Stimulated activated CD8-positive, alpha-beta memory T cell treated with anti-CD3 and anti-CD28 coated beads, Interleukin-12 subunit alpha, Interleukin-12 subunit beta, amount 100 ng/mL, for 24 hours (primary cell): ENCODE data around the gene MTLN.
"Not testable (repeated sequence)": the region's sequence is repeated elsewhere in the genome, so short reads cannot be mapped to it uniquely, and the experiment has no call there.

Experiments used
- DNase-seq: peaks from one replicate; pipeline ENCODE4 v3.0.0-alpha.2; 2020; ENCODE audit errors: extremely low read depth

The MTLN gene, protein sequence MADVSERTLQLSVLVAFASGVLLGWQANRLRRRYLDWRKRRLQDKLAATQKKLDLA

GRCh38 chr2:110211938-110212858 lies at the start of gene MTLN:
TSS of gene MTLN (minus strand) at chr2:110212547. CDS start at chr2:110212525, 22 bp downstream.
- DNase-seq, result no peak

- not testable (repeated sequence) for DNase-seq
These were observed 49.6 kb upstream of the MTLN start for GRCh38 chr2:110261910-110262309.

DNA sequence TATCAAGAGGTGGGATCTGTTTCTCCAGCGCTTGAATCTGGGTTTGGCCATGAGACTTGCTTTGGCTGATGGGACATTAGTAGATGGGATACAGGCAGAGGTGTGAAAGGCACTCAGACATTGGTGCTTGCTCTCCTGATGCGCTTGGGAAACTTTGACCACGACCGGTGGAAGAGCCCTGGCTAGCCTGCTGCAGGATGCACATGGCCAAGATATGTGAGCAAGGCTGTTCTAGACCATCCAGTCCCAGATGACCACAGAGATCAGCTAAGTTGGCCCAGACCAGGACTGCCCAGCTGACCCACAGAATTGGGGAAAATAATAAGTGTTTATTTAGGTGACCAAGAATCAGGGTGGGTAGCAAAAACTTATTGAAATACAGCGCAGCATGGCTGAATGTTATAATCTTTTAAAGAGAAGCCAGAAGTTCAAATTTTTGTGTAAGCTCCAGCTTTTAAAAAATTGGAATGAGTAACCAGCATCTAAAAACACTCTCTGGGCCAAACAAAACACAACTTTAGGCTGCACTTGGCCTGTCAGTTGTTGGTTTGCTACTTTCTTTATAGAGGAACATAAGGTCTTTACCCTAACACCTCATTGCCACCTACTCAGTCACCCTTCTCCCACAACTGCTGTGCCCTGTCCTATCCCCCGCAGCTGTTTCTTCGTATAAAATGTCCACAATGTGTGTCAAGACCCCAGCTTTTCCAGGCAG lies 35.9 kb upstream of the MTLN start:
- not testable (repeated sequence) for DNase-seq

DNA sequence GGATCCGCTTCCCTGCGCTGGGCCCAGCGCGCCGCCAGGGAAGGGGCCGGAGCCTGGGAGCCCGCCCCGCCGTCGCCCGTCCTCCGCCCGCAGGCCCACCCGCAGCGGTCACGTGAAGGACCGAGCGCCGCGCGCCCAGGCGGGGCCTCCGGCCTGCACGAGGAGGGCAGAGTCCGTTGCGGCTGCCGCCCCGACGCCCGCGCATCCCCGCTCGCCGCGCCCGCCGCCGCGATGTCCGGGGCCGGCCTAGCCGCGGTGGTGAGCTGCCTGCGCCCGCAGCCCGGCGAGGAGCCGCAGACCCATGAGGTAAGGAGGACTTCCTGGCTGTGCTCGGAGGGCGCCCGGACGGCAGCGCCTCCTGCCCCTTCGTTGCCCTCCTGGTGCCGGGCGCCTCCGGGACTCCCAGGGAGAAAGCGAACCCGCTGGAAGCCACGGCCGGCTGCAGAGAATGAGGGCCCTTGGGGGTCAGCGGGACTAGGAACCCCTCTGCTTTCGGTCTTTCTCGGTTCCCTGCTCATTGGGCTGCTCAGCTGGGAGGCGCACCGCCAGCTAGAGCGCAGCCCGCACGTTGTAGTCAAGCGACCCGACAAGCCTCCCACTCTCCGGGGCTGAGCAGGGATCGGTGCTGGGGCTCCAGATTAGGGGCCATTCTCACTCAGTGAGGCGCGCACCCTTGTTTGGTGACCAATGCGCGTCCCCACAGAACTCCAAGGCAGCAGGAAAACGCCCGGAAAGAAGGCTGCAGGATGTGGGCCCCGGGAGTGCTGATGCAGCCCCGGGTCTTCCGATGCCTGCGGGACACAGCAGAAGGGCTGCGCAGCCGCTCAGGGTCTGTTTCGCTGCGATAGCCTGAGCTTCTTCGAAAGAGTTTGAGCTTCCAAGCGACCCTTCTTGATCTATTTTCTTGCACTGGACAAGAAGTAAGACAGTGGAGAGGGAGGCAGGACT lies 33.4 kb upstream of the MTLN start:
- not testable (repeated sequence) for DNase-seq

GRCh38 chr2:110243283-110243682 lies 30.9 kb upstream of the MTLN start:
- DNase-seq, result not testable (repeated sequence)

DNA sequence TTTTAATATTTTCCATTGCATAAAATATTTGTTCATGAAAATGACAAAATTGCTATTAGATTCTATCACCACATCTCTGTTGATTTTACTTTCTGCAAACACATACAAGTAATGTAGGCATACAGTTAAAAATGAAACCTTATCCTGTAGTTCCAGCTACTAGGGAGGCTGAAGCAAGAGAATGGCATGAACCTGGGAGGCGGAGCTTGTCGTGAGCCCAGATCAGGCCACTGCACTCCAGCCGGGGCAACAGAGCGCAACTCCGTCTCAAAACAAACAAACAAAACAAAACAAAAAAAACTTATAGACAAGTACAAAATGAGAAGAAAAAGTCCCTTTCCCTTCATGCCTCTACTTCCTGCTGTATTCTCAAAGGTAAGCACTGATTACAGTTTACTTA lies 22.2 kb upstream of the MTLN start:
- not testable (repeated sequence) for DNase-seq

GRCh38 chr2:110229886-110230285 lies 17.5 kb upstream of the MTLN start:
- not testable (repeated sequence) for DNase-seq

DNA sequence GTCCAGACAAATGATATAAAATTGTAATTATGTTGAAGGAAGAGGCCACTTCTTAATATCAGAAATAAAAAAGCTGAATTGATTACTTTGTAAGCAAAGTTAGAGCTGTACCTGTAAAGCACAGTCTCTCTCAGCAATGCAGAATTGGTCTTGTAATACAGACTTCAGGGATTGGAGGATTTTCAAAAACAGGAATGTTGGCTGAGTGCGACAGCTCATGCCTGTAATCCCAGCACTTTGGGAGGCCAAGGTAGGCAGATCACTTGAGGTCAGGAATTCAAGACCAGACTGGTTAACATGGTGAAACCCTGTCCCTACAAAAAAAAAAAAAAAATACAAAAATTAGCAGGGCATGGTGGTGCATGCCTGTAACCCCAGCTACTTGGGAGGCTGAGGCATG lies 10.3 kb upstream of the MTLN start:
- not testable (repeated sequence) for DNase-seq

DNA sequence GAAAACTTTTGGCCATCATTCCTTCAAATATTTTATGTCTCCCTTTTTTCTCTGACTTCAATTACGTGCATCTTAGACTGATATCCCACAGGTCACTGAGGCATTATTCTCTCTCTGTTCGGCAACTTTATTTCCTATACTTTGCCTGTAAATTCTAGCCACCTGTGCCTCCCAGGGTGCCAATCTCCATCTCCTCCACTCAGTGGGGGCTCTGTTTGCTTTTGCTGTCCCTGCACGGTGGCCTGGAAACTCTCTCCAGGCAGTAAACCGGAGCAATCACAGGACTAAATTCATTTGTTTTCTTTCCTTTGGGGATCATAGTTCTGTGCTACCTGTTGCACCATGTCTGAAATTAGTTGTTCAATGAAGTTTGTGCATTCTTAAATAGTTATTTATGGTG lies 9.6 kb upstream of the MTLN start:
- no peak for DNase-seq

GRCh38 chr2:110220190-110220564 lies 7.8 kb upstream of the MTLN start:
- no peak for DNase-seq

DNA sequence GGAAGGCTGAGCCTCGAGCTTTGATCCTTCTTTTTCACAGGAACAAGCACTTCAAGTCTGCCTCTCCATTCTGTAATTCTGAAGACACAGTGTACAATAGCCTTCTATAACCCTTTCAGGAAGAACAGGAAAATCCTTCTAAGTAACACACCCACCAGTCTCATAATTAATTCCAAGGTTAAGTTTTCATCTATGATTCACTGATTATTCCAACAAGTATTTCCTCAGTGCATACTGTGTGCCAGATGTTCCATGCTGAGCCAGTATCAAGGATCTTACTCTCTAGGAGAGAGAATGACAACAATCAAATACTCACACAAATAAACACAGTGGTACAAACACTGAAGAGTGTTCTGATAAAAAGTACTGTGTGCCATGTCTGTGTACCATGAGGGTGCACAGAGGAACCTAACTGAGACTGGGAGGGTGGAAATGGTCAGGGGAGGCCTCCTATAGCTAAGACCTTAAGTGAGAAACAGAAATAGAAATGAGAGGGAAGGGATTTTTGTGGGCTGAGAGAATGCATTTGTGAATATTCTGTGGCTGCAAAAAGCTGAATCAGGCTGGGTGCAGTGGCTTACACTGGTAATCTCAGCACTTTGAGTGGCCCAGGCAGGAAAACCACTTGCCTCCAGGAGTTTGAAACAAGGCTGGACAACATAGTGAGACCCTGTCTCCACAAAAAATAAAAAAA lies 7.3 kb upstream of the MTLN start:
- DNase-seq, result no peak

DNA sequence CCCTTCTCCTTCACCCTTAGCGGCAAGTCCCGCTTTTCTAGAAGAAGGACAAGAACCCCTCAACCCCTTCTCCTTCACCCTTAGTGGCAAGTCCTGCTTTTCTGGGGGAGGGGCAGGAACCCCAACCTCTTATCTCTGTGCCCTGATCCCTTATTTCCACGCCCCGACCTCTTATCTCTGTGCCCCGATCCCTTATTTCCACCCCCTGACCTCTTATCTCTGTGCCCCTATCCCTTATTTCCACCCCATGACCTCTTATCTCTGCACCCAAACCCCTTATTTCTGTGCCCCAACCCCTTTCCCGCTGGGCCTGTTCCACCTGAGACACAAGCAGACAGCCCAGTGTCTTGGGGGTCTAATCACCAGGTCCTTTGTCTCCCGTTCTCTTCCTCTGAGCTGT lies 6.5 kb upstream of the MTLN start:
- not testable (repeated sequence) for DNase-seq

DNA sequence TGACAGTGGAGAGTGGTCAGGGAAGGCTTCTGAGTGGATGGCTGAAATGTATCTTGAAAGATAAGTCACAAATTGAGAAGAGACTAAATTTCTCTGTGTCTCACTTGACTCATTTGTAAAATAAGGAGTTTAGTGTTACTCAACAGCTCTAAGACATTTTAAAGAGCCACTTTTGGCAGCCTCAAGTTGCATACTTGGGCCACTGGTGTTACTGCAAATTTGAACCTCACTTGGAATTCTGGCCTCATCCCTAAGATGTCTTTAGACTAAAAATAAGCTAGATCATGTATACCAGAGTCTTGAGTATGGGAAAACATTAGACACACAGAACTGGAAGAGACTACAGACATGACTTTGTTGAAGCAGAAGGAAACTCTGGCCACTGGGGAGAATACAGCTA lies 4.5 kb upstream of the MTLN start:
- no peak for DNase-seq

- DNase-seq, result no peak
These were observed 3.9 kb upstream of the MTLN start for GRCh38 chr2:110216199-110216598.

DNA sequence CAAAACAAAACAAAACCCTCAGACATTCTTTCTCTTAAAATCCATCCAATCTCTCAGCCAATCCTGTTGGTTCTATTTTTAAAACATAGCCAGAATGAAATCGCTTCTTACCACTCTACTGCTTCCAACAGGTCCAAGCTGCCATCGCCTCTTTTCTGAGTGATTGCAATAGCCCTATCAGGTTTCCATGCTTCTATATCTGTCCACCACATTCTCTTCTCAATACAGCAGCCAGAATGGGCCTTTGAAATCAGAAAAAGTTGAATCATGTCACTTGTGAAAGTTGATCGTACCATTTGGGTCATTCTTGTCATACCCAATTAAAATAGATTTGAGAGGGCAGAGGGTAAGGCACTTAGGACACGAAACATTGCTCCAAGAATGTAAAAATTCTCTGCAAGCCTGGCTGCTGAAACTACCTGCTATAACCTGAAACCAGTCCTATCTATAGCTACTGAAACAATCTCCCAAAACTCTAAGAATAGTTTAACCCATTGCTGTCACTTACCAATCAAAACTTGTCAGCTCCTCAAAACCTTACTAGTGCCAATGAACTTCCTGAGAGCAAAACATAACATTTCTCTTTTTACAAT lies 3.3 kb upstream of the MTLN start:
- no peak for DNase-seq

DNA sequence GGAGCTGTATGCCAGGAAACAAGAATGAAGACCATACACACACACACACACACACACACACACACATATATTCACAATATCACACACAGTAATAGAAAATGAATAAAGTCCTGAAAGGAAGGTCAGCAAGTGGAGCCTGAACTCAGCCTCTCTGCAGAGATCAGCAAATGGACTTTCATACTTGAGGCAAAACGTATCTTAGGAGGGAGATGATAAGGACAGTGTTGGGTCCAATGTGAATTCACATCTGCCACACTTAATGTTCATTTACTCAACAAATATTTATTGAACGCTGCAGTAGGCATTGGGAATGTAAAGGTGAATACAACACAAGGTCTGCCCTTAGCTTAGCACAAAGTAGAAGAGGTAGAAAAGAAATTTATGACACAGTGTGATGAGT lies 2.7 kb upstream of the MTLN start:
- no peak for DNase-seq

DNA sequence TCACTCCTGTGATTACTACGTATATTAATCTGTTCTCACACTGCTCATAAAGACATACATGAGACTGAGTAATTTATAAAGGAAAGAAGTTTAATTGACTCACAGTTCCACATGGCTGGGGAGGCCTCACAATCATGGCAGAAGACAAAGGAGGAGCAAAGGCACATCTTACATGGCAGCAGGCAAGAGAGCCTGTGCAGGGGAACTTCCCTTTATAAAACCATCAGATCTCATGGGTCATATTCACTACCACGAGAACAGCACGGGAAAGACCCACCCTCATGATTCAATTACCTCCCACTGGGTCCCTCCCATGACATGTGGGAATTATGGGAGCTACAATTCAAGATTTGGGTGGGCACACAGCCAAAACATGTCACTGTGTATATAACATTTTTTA lies 1.2 kb upstream of the MTLN start:
- not testable (repeated sequence) for DNase-seq

GRCh38 chr2:110205660-110206455 lies 6.5 kb downstream of the MTLN start:
- DNase-seq, result no peak

- peak; percentile 46 for DNase-seq
These were observed 7.7 kb downstream of the MTLN start, which contains the start of gene NPHP1 for GRCh38 chr2:110204408-110205385. TSS of gene NPHP1 (minus strand) at chr2:110205013. CDS start at chr2:110204968, 45 bp downstream.
